Nephron progenitor cell (in vitro differentiated cells): Measurements from ENCODE around the gene EIF2S2.

Experiments
- DNase-seq: peaks from one replicate; pipeline ENCODE4 v3.0.0; 2021
- H3K27ac Mint-ChIP-seq: 2 replicates; pipeline ENCODE4 v1.8.0; 2021; ENCODE audit warnings: mild to moderate bottlenecking, moderate library complexity, mixed read lengths
- H3K27me3 Mint-ChIP-seq: 2 replicates; pipeline ENCODE4 v1.8.0; 2021; ENCODE audit warnings: mild to moderate bottlenecking, low read depth, mixed read lengths; ENCODE audit not compliant: poor library complexity
- H3K36me3 Mint-ChIP-seq: 2 replicates; pipeline ENCODE4 v1.8.0; 2021; ENCODE audit warnings: low read depth, mixed read lengths
- H3K4me1 Mint-ChIP-seq: 2 replicates; pipeline ENCODE4 v1.8.0; 2021; ENCODE audit warnings: mixed read lengths
- H3K4me3 Mint-ChIP-seq: 2 replicates; pipeline ENCODE4 v1.8.0; 2021; ENCODE audit warnings: mild to moderate bottlenecking, moderate library complexity, mixed read lengths
- H3K9me3 Mint-ChIP-seq: 2 replicates; pipeline ENCODE4 v1.8.0; 2021; ENCODE audit warnings: mild to moderate bottlenecking, moderate library complexity, mixed read lengths
- TF ChIP-seq, protein P1 (sequence below): fragments of 200-600 bp; sonication (generic); IDR thresholded peaks from 2 replicates; pipeline ENCODE4 v1.5.0; 2021; ENCODE audit warnings: antibody characterized with exemption

Gene EIF2S2

DNA sequence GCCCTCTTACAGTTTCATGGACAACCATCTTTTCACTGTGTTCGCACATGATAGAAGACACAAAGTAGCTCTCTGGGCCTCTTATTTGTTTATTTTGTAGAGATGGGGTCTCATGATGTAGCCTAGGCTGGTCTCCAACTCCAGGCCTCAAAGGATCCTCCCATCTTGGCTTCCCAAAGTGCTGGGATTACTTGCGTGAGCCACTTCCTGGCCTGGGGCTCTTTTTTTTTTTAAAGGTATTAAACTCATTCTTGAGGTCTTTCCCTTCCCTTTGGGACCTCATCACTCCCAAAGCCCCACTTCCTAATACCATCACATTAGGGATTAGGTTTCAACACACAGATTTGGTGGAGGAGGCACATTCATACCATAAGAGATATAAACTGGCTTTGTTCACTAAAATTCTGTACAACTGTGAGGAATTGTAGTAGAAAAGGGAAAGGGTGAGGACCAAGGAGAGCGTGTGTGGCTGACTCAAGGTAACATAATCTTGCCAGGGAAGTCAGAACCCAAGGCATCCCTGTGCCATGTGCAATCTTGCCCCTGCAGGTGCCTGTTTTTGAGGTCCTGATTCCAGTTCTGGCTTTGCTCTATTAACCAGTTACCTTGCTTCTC, 45.5 kb downstream of the EIF2S2 start:
- Mint-ChIP-seq H3K36me3 (peaks cover 5% of the 10 kb centered on the region), H3K27ac (no peak overlapping the region), H3K9me3 (no peaks in the 10 kb centered on the region), H3K4me1 (peaks cover 33% of the 10 kb centered on the region), H3K4me3 (no peak overlapping the region), H3K27me3 (no peaks in the 10 kb centered on the region)
- TF ChIP-seq, protein P1, sequence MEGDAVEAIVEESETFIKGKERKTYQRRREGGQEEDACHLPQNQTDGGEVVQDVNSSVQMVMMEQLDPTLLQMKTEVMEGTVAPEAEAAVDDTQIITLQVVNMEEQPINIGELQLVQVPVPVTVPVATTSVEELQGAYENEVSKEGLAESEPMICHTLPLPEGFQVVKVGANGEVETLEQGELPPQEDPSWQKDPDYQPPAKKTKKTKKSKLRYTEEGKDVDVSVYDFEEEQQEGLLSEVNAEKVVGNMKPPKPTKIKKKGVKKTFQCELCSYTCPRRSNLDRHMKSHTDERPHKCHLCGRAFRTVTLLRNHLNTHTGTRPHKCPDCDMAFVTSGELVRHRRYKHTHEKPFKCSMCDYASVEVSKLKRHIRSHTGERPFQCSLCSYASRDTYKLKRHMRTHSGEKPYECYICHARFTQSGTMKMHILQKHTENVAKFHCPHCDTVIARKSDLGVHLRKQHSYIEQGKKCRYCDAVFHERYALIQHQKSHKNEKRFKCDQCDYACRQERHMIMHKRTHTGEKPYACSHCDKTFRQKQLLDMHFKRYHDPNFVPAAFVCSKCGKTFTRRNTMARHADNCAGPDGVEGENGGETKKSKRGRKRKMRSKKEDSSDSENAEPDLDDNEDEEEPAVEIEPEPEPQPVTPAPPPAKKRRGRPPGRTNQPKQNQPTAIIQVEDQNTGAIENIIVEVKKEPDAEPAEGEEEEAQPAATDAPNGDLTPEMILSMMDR = no peak
- DNase-seq = no peak

DNA sequence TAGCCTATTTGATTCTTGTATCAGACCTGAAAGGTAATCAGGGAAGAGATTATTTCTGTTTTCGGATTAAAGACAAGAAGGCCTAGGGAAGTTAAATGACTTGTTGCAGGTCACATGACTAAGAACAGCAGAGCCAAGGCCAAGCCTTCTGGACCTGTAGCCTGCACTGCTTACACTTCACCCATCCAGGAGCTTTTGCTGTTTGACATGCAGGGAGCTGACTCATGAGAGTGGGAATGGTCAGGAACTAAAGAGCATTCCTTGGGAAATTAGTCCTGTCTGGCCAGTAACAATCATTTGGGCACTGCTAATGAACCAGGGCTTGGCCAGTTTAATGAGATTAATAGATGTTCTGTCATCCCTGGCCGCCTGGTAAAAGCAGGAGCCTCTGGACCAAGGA, 46.8 kb downstream of the EIF2S2 start:
- H3K27me3 Mint-ChIP-seq = no peaks in the 10 kb centered on the region
- no peak overlapping the region for H3K4me3 Mint-ChIP-seq
- no peaks in the 10 kb centered on the region for H3K36me3 Mint-ChIP-seq
- no peak for DNase-seq
- H3K4me1 Mint-ChIP-seq = peaks cover 42% of the 10 kb centered on the region
- TF ChIP-seq, protein P1 = no peak
- H3K9me3 Mint-ChIP-seq = no peaks in the 10 kb centered on the region
- H3K27ac Mint-ChIP-seq = no peak overlapping the region

- H3K36me3 Mint-ChIP-seq = no peaks in the 10 kb centered on the region
- TF ChIP-seq, protein P1 = no peak
- H3K9me3 Mint-ChIP-seq = no peaks in the 10 kb centered on the region
- DNase-seq = no peak
- H3K4me3 Mint-ChIP-seq = no peak overlapping the region
- no peaks in the 10 kb centered on the region for H3K27me3 Mint-ChIP-seq
- H3K27ac Mint-ChIP-seq = no peak overlapping the region
- peaks cover 41% of the 10 kb centered on the region for H3K4me1 Mint-ChIP-seq
Measured at GRCh38 chr20:34064286-34064685, 47.8 kb downstream of the EIF2S2 start.

GRCh38 chr20:34062570-34063482, 49.2 kb downstream of the EIF2S2 start:
- Mint-ChIP-seq H3K27me3 (no peaks in the 10 kb centered on the region), H3K9me3 (no peaks in the 10 kb centered on the region), H3K36me3 (no peaks in the 10 kb centered on the region), H3K4me1 (peaks cover 45% of the 10 kb centered on the region), H3K27ac (peak overlapping the region; percentile 14), H3K4me3 (no peak overlapping the region)
- DNase-seq = no peak
- TF ChIP-seq, protein P1 = no peak

GRCh38 chr20:34061695-34062094, 50.3 kb downstream of the EIF2S2 start:
- DNase-seq = no peak
- Mint-ChIP-seq H3K36me3 (no peaks in the 10 kb centered on the region), H3K4me1 (peaks cover 43% of the 10 kb centered on the region), H3K9me3 (no peaks in the 10 kb centered on the region), H3K27ac (no peak overlapping the region), H3K27me3 (no peaks in the 10 kb centered on the region), H3K4me3 (no peak overlapping the region)
- TF ChIP-seq, protein P1 = no peak
